ENCODE data around the gene ZBED4. TPM values are rescaled to one million over a fixed set of nuclear protein-coding genes. Genes with fewer than 3 reads are reported as not detected.
A peak's percentile ranks its signal among the peaks of the same experiment; 100 is the strongest.

Gene ZBED4
- total RNA-seq, 2 donors from 2014 or later = 10.4 to 11.2 TPM

- Histone ChIP-seq H3K27me3 (replicated peaks; ENCODE audit: insufficient read depth) (no peaks in the 10 kb centered on the region), H3K4me3 (peak within 1 kb of the TSS; percentile 75 to 79), H3K4me1 (replicated peaks) (peaks cover 5% of the 10 kb centered on the region), H3K36me3 (peaks cover 0 to 7% of the 10 kb centered on the region in 2 donors), H3K27ac (peak within 1 kb of the TSS; percentile 82 to 84), H3K9me3 (no peaks in the 10 kb centered on the region)
- DNase-seq (ENCODE audit: low spot score) = no peak
- WGBS = 45% methylated on average over 13 of the region's 54 CpGs
- TF ChIP-seq POLR2A (IDR thresholded peaks at IDR 0.05) (peak; percentile 23), POLR2AphosphoS5 (IDR thresholded peaks at IDR 0.05) (no peak)
- TF ChIP-seq, protein P1, sequence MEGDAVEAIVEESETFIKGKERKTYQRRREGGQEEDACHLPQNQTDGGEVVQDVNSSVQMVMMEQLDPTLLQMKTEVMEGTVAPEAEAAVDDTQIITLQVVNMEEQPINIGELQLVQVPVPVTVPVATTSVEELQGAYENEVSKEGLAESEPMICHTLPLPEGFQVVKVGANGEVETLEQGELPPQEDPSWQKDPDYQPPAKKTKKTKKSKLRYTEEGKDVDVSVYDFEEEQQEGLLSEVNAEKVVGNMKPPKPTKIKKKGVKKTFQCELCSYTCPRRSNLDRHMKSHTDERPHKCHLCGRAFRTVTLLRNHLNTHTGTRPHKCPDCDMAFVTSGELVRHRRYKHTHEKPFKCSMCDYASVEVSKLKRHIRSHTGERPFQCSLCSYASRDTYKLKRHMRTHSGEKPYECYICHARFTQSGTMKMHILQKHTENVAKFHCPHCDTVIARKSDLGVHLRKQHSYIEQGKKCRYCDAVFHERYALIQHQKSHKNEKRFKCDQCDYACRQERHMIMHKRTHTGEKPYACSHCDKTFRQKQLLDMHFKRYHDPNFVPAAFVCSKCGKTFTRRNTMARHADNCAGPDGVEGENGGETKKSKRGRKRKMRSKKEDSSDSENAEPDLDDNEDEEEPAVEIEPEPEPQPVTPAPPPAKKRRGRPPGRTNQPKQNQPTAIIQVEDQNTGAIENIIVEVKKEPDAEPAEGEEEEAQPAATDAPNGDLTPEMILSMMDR (IDR thresholded peaks at IDR 0.05) = no peak
- intact Hi-C loops (cut with DNase I) = no loop called here
These were observed 25.6 kb upstream of the ZBED4 start, which contains the start of gene BRD1 for GRCh38 chr22:49827853-49828598. BRD1 (minus strand) TSS chr22:49827873; CDS start chr22:49824317, 3,556 bp downstream.

- H3K4me1 ChIP-seq (replicated peaks) = peaks cover 5% of the 10 kb centered on the region
- DNase-seq (ENCODE audit: low spot score) = no peak
- H3K4me3 ChIP-seq = no peak overlapping the region
- intact Hi-C loops (cut with DNase I) = no loop called here
- no peaks in the 10 kb centered on the region for H3K9me3 ChIP-seq
- H3K27me3 ChIP-seq (replicated peaks; ENCODE audit: insufficient read depth) = no peaks in the 10 kb centered on the region
- TF ChIP-seq POLR2AphosphoS5 (IDR thresholded peaks at IDR 0.05) = no peak
- H3K27ac ChIP-seq = no peak overlapping the region
- H3K36me3 ChIP-seq = peaks cover 0 to 2% of the 10 kb centered on the region in 2 donors
- WGBS = 97% methylated on average over 14 of the region's 14 CpGs
These were observed 25.1 kb upstream of the ZBED4 start for GRCh38 chr22:49828599-49828965.

DNA sequence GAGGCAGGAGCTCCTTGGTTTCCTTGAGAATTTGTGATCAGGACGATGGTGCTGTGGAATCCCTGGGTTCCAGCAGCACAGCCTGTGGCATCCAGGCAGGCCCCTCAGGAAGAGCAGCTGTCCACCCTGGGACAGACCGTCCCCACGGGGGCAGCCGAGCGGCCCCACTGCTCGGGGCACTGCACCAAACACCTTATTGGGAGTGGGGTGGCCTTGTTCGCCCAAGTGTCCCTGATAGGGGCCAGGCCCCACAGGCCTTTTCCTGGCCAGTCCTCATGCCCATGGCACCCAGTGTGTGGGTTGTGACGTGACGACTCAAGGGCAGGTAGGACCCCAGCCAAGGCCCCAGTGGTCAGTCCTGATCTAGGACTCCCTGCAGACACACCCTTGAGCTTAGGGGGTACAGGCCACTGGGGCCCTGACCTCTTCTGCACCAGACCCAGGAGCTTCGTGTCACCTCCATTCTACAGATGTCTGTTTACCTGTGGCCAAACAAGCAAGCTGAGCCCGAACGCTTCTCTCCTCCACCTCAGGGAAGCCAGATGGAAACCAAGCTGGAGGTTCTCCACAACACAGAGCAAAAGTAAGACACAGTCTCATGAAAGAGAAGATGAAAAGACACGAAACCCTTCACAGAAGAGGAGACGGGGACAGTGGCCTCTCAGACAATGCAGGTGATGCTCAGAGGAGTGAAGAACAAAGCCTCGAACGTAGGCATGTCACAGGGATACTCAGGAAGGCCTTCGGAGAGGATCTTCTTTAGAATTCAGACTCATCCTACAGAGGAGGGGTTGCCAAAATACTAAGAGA lies 24.4 kb upstream of the ZBED4 start:
- no peak overlapping the region for H3K4me3 ChIP-seq
- H3K9me3 ChIP-seq = no peaks in the 10 kb centered on the region
- intact Hi-C loops (cut with DNase I) = no loop called here
- no peaks in the 10 kb centered on the region for H3K36me3 ChIP-seq
- no peaks in the 10 kb centered on the region for H3K27me3 ChIP-seq (replicated peaks; ENCODE audit: insufficient read depth)
- TF ChIP-seq POLR2A (IDR thresholded peaks at IDR 0.05) = no peak
- TF ChIP-seq POLR2AphosphoS5 (IDR thresholded peaks at IDR 0.05) = no peak
- TF ChIP-seq, protein P1 (IDR thresholded peaks at IDR 0.05) = no peak
- DNase-seq (ENCODE audit: low spot score) = no peak
- no peak overlapping the region for H3K27ac ChIP-seq
- 93% methylated on average over 17 of the region's 17 CpGs for WGBS
- peaks cover 5% of the 10 kb centered on the region for H3K4me1 ChIP-seq (replicated peaks)

DNA sequence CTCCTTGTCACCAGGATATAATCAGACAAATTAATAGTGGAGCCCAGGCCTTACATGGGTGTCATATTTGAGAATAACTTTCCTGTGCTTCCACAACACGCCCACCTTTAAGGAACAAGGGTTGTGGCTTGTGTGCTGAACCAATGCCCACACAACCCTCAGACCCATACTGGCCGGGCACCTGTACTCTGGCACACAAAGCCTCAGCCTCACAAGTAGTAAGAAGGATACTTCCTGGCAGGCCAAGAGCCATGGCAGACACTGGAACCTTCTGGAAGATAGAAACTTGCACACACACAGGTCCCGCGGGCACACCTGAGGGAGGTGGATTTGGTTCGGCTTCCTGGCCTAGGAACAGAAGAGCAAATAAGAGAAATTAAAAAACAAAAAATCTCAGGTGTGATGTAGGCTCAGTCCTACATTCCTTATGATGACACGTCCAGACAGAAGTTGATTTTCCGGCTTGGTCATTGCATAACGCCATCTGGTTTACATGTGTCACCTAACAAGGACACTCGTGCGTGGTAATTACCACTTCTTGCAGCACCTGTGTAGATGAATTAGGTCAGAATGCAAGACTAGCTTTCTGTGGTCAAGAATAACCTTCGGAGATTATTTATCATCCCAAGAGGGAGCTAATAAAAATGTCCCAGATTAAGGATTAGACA lies 20.2 kb upstream of the ZBED4 start:
- peak; percentile 46 for DNase-seq (ENCODE audit: low spot score)
- H3K36me3 ChIP-seq = no peaks in the 10 kb centered on the region
- no peak overlapping the region for H3K4me3 ChIP-seq
- no peaks in the 10 kb centered on the region for H3K4me1 ChIP-seq (replicated peaks)
- 63% methylated on average over 11 of the region's 11 CpGs for WGBS
- intact Hi-C loops (cut with DNase I) = no loop called here
- no peak overlapping the region for H3K27ac ChIP-seq
- TF ChIP-seq POLR2A (IDR thresholded peaks at IDR 0.05) (no peak), POLR2AphosphoS5 (IDR thresholded peaks at IDR 0.05) (peak; percentile 56)
- TF ChIP-seq, protein P1 (IDR thresholded peaks at IDR 0.05) = no peak
- H3K9me3 ChIP-seq = no peaks in the 10 kb centered on the region
- H3K27me3 ChIP-seq (replicated peaks; ENCODE audit: insufficient read depth) = no peaks in the 10 kb centered on the region
